Spleen (tissue), 11 donors: ENCODE data around the gene GEMIN4. TPM values are rescaled to one million over a fixed set of nuclear protein-coding genes. Genes with fewer than 3 reads are reported as not detected.
"Not testable (repeated sequence)": the region's sequence is repeated elsewhere in the genome, so short reads cannot be mapped to it uniquely, and the experiment has no call there.

Source experiments
- DNase-seq: peaks from one replicate; pipeline ENCODE4 v3.0.0-alpha.2; 2020
- H3K27ac ChIP-seq, 8 donors: fragments of 200-600 bp; sonication (generic) in 7 of 8; 1 replicate in 4 of 8; 2 replicates in 4 of 8; pipeline versions ENCODE4 v1.5.0 to v1.8.0; 2016 to 2021; ENCODE audit warnings: inconsistent platforms in 4 of 8, mild to moderate bottlenecking in 4 of 8, moderate library complexity in 1 of 8
- H3K27me3 ChIP-seq, 7 donors: fragments of 200-600 bp; sonication (generic) in 6 of 7; replicated peaks in 1 of 7; 1 replicate in 4 of 7; 2 replicates in 3 of 7; pipeline versions ENCODE4 v1.5.0 to v1.8.0; 2016 to 2021; ENCODE audit warnings: inconsistent platforms in 3 of 7, mild to moderate bottlenecking in 1 of 7
- H3K36me3 ChIP-seq, 6 donors: fragments of 200-600 bp; sonication (generic) in 5 of 6; 1 replicate in 4 of 6; 2 replicates in 2 of 6; pipeline versions ENCODE4 v1.5.0 to v1.8.0; 2016 to 2021; ENCODE audit warnings: inconsistent platforms in 2 of 6
- H3K4me1 ChIP-seq, 6 donors: fragments of 200-600 bp; sonication (generic) in 5 of 6; 1 replicate in 3 of 6; 2 replicates in 3 of 6; pipeline versions ENCODE4 v1.5.0 to v1.8.0; 2016 to 2021; ENCODE audit warnings: inconsistent platforms in 3 of 6
- H3K4me3 ChIP-seq, 8 donors: fragments of 200-600 bp; sonication (generic) in 7 of 8; 1 replicate in 4 of 8; 2 replicates in 4 of 8; pipeline versions ENCODE4 v1.5.0 to v1.8.0; 2016 to 2021; ENCODE audit warnings: inconsistent platforms in 4 of 8, mild to moderate bottlenecking in 4 of 8, moderate library complexity in 2 of 8
- H3K9me3 ChIP-seq, 8 donors: fragments of 200-600 bp; sonication (generic) in 7 of 8; 1 replicate in 4 of 8; 2 replicates in 4 of 8; pipeline versions ENCODE4 v1.5.0 to v1.8.0; 2016 to 2021; ENCODE audit warnings: inconsistent platforms in 4 of 8
- POLR2A ChIP-seq, 3 donors: fragments of 450-650 bp; IDR thresholded peaks; one replicate each; pipeline ENCODE4 v1.5.1; 2017; ENCODE audit warnings: antibody characterized with exemption in 3 of 3, mild to moderate bottlenecking in 1 of 3
- POLR2AphosphoS5 ChIP-seq, 3 donors: sonication (generic); formaldehyde crosslinking; IDR thresholded peaks; one replicate each; pipeline ENCODE4 v1.5.1; 2017; ENCODE audit warnings: antibody characterized with exemption in 3 of 3
- WGBS, 5 donors: extraction: QIAGEN DNeasy Blood & Tissue Kit in 3 of 5; methylation state at CpG; one replicate each; pipeline versions ENCODE4 v1.1.5 to v1.1.7; 2013 to 2018; 5-methylcytosine and 5-hydroxymethylcytosine counted together
- intact Hi-C: fragments of 100-400 bp; cut with DNase I; formaldehyde crosslinking; loops from one replicate; pipeline ENCODE4 v1.15.0; 2023; ENCODE audit warnings: low total_unique reads
- polyA plus RNA-seq, 3 donors: library from polyadenylated mRNA; stranded (reverse); fragments of 200-250 nt; gene quantifications; one replicate each; pipeline ENCODE4 v1.2.1, GENCODE V29; 2013
- total RNA-seq, 7 donors: library from RNA; depleted of rRNA in 3 of 7; stranded (reverse); fragments of >200 nt in 3 of 7; fragmentation: NEBNext Ultra II Directional in 4 of 7; extraction: Animal tissue kit (Norgen Biotek cat#: 25700) in 4 of 7; gene quantifications; one replicate each; pipeline versions ENCODE4 v1.1.0 to v1.2.1, GENCODE V29; 2016 to 2021
- TF ChIP-seq, protein P1 (sequence below), 11 experiments: fragments of 200-600 bp in 7 of 11; fragments of 450-650 bp in 4 of 11; sonication (generic) in 4 of 11; IDR thresholded peaks in 8 of 11; conservative IDR thresholded peaks in 3 of 11; 1 replicate in 7 of 11; 2 replicates in 4 of 11; pipeline versions ENCODE4 v1.4.0 to v1.8.0; 2016 to 2021; ENCODE audit warnings: antibody characterized with exemption in 11 of 11, inconsistent platforms in 4 of 11, mild to moderate bottlenecking in 1 of 11
- donor health status: healthy with polysubstance abuse.
- donor health status: DM: no; HTN: no; CAD: no; lungs with moderate emphysema.
- donor health status: DM: no; HTN: no; CAD: no.
- donor health status: Bipolar disorder and iron deficiency.
- donor health status: healthy.
- donor health status: DM: no; HTN: no; CAD: no.
- donor health status: DM: yes; HTN: yes; CAD: no.

The GEMIN4 gene
- total and polyA plus RNA-seq, 10 donors, result 5.7 to 24.9 (median 19.2) TPM

DNA sequence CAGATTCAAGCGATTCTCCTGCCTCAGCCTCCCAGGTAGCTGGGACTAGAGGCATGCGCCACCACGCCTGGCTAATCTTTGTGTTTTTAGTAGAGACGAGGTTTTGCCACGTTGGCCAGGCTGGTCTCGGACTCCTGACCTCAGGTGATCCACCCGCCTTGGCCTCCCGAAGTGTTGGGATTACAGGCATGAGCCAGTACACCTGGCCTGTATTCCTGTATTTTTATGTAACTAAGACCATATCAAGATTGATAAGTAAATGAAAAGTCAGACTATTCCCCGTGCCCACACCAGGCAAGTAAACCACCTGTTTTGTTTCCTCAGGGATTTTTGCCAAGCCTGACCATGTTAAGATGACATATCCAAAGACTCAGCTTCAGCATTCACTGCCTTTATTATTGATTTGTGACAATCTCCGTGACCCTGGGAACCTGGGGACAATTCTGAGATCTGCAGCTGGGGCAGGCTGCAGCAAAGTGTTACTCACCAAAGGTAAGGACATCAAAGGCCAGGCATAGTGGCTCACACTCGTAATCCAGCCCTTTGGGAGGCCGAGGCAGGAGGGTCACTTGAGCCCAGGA, 35.7 kb upstream of the GEMIN4 start:
- Histone ChIP-seq H3K9me3 (no peaks in the 10 kb centered on the region), H3K36me3 (peaks cover 0 to 85% (median 49%) of the 10 kb centered on the region in 6 donors), H3K4me3 (no peak overlapping the region), H3K27ac (no peak overlapping the region), H3K4me1 (peaks cover 12 to 40% (median 21%) of the 10 kb centered on the region in 6 donors), H3K27me3 (no peaks in the 10 kb centered on the region)
- DNase-seq, result peak; percentile 21
- 89 to 99% (median 93%) methylated on average over 12 of the region's 12 CpGs for WGBS, 5 donors
- TF ChIP-seq, protein P1, sequence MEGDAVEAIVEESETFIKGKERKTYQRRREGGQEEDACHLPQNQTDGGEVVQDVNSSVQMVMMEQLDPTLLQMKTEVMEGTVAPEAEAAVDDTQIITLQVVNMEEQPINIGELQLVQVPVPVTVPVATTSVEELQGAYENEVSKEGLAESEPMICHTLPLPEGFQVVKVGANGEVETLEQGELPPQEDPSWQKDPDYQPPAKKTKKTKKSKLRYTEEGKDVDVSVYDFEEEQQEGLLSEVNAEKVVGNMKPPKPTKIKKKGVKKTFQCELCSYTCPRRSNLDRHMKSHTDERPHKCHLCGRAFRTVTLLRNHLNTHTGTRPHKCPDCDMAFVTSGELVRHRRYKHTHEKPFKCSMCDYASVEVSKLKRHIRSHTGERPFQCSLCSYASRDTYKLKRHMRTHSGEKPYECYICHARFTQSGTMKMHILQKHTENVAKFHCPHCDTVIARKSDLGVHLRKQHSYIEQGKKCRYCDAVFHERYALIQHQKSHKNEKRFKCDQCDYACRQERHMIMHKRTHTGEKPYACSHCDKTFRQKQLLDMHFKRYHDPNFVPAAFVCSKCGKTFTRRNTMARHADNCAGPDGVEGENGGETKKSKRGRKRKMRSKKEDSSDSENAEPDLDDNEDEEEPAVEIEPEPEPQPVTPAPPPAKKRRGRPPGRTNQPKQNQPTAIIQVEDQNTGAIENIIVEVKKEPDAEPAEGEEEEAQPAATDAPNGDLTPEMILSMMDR (IDR thresholded peaks at IDR 0.05 in 8 of 11, conservative IDR thresholded peaks at IDR 0.05 in 3 of 11), result no peak
- no peak for TF ChIP-seq POLR2AphosphoS5 (IDR thresholded peaks at IDR 0.05)
- TF ChIP-seq POLR2A (IDR thresholded peaks at IDR 0.05), result no peak
- intact Hi-C loops, result no loop called here

DNA sequence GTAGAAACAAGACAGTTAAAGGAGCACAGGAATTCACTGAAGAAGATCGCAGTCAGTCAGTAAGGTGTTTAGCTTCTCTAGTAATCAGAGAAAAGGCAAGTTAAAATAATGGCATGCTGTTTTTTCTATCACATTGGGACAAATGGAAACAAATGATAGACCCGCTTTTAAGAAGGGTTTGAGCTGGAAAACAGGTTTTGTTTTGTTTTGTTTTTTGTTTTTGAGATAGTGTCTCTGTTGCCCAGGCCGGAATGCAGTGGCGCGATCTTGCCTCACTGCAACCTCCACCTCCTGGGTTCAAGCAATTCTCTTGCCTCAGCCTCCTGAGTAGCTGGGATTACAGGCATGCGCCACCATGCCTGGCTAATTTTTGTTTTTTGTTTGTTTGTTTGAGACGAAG, 33.8 kb upstream of the GEMIN4 start:
- H3K27ac ChIP-seq, H3K27me3 ChIP-seq, H3K9me3 ChIP-seq, H3K4me3 ChIP-seq, DNase-seq, intact Hi-C loops: not testable (repeated sequence)
- Histone ChIP-seq H3K36me3 (peaks cover 0 to 66% (median 31%) of the 10 kb centered on the region in 6 donors), H3K4me1 (peaks cover 18 to 53% (median 29%) of the 10 kb centered on the region in 6 donors)
- 93 to 97% (median 95%) methylated on average over 7 of the region's 7 CpGs for WGBS, 5 donors

DNA sequence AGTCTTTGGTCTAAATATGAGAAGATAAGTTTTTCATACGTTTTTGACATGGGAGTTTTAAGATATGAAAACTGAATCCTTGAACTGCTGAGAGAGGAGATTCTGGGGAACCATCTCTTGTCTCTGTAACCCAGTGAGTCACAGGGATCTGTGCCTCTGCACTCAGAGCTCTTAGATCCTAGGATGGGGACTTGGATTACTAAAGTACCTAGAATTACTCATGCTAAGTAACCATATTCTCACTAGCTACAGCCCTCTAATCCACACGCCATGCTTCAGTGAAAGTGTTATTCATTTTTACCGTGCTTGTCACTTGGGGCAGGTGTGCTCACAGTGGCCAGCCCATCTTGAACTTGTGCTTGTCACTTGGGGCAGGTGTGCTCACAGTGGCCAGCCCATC, 32.1 kb upstream of the GEMIN4 start:
- peaks cover 0 to 62% (median 19%) of the 10 kb centered on the region in 6 donors for H3K36me3 ChIP-seq
- no peak overlapping the region for H3K27ac ChIP-seq
- TF ChIP-seq POLR2AphosphoS5 (IDR thresholded peaks at IDR 0.05) (no peak), POLR2A (IDR thresholded peaks at IDR 0.05) (no peak)
- TF ChIP-seq, protein P1 (IDR thresholded peaks at IDR 0.05 in 8 of 11, conservative IDR thresholded peaks at IDR 0.05 in 3 of 11), result no peak
- H3K4me3 ChIP-seq, result no peak overlapping the region
- 65 to 81% (median 78%) methylated on average over 3 of the region's 3 CpGs for WGBS, 5 donors
- no peaks in the 10 kb centered on the region for H3K27me3 ChIP-seq
- no peaks in the 10 kb centered on the region for H3K9me3 ChIP-seq
- intact Hi-C loops, result no loop called here
- H3K4me1 ChIP-seq, result peaks cover 21 to 70% (median 38%) of the 10 kb centered on the region in 6 donors
- DNase-seq, result no peak

DNA sequence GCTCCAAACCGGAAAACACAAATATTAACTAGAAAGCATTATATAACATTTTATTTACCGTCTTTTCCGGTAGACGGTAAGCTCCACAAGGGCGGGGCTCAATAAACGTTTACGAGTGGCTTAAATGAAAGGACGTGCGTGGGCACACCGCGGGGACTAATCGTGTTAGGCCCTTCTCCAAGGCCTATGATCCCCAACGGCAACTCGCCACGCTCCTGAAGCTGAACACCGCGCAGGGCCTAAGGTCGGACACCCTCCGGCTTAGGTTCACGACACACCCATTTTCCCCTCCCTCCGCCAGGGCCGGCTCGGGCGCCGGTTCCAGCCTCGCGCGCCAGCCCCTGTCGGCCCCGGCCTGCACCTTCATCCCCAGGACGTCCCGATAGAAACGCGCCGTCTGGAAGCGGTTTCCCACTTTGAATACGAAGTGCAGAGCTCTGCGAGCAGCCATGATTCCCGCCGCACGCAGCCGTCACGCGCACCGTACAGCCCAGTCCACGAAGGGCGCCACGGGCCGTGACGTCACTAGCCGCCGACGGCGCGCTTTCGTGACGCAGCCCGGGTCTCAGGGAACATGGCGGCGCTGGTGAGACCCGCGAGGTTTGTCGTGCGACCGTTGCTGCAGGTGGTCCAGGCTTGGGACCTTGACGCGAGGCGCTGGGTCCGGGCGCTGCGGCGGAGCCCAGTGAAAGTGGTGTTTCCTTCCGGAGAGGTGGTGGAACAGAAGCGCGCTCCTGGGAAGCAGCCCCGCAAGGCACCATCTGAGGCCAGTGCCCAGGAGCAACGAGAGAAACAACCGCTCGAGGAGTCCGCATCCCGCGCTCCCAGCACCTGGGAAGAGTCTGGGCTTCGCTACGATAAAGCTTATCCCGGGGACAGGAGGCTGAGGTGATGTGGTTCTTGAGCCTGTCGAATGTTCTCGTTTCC, 30.0 kb upstream of the GEMIN4 start, which contains the start of the genes GLOD4 and MRM3:
TSS of gene GLOD4 (minus strand) at position 476 of the 927 bp plus-strand sequence. CDS start at position 451, 25 bp downstream.
TSS of gene MRM3 (plus strand) at position 549 of the 927 bp plus-strand sequence. CDS start at position 575, 26 bp downstream.
- intact Hi-C loops, result no loop called here
- peak; percentile 98 for DNase-seq

More for the DNA sequence above, 30.0 kb upstream of the GEMIN4 start, which contains the start of the genes GLOD4 and MRM3:
- H3K36me3 ChIP-seq, result peaks cover 3 to 62% (median 18%) of the 10 kb centered on the region in 6 donors
- no peaks in the 10 kb centered on the region for H3K9me3 ChIP-seq
- peaks cover 21 to 70% (median 38%) of the 10 kb centered on the region in 6 donors for H3K4me1 ChIP-seq
- peak within 1 kb of the TSS; percentile 71 to 99 (median 94) for H3K4me3 ChIP-seq
- H3K27me3 ChIP-seq, result no peaks in the 10 kb centered on the region
- H3K27ac ChIP-seq, result peak within 1 kb of the TSS; percentile 24 to 92 (median 86)
- WGBS, 5 donors, result 0 to 1% (median 0%) methylated on average over 23 to 87 of the region's 87 CpGs
- TF ChIP-seq, protein P1 (IDR thresholded peaks at IDR 0.05 in 8 of 11, conservative IDR thresholded peaks at IDR 0.05 in 3 of 11), result peak in 9 of 11 experiments; percentile 16 to 56 (median 40)
- TF ChIP-seq POLR2A (IDR thresholded peaks at IDR 0.05), result peak; percentile 52 to 82 (median 64)
- TF ChIP-seq POLR2AphosphoS5 (IDR thresholded peaks at IDR 0.05), result peak; percentile 98 to 100 (median 99)
